CD4-positive, alpha-beta T cell (primary cell): Measurements from ENCODE around the gene SLC5A7. TPM values are rescaled to one million over a fixed set of nuclear protein-coding genes. Genes with fewer than 3 reads are reported as not detected.

Experiments used
- ATAC-seq: fragments of 200-7000 bp; cut with Tn5 transposase; one replicate; pipeline ENCODE4 v1.10.0; 2022; ENCODE audit warnings: mild to moderate bottlenecking; ENCODE audit not compliant: poor library complexity
- CTCF ChIA-PET: fragments of 350-600 bp; sonication (Branson Sonifier 250); formaldehyde crosslinking; loops from one replicate; lab custom pipeline; 2021; ENCODE audit warnings: antibody characterized with exemption, inconsistent platforms; lab: Charles Lee
- POLR2A ChIA-PET: fragments of 350-600 bp; sonication (Branson Sonifier 250); formaldehyde crosslinking; loops from one replicate; lab custom pipeline; 2021; ENCODE audit warnings: antibody characterized with exemption, inconsistent platforms; lab: Charles Lee
- DNase-seq, 14 experiments: peaks; one replicate each; pipeline ENCODE4 v3.0.0-alpha.2; 2013 to 2020; ENCODE audit warnings: mixed read lengths in 2 of 14
- H3K27ac ChIP-seq, 2 donors: one replicate each; pipeline versions ENCODE4 v1.5.1 to v1.7.0; 2013; ENCODE audit warnings: low read length in 2 of 2, low read depth in 1 of 2, mild to moderate bottlenecking in 1 of 2
- H3K27me3 ChIP-seq, 2 experiments: 1 replicate in 1 of 2; 2 replicates in 1 of 2; pipeline versions ENCODE4 v1.6.1 to v1.7.0; 2013; ENCODE audit warnings: low read length in 2 of 2, control low read depth in 1 of 2, mild to moderate bottlenecking in 1 of 2, moderate library complexity in 1 of 2; ENCODE audit not compliant: insufficient read depth in 2 of 2, control insufficient read depth in 1 of 2
- H3K36me3 ChIP-seq: one replicate; pipeline ENCODE4 v1.6.1; 2013; ENCODE audit warnings: low read length, control low read depth; ENCODE audit not compliant: insufficient read depth
- H3K4me1 ChIP-seq: one replicate; pipeline ENCODE4 v1.6.1; 2013; ENCODE audit warnings: low read length, control low read depth; ENCODE audit not compliant: insufficient read depth
- H3K4me3 ChIP-seq: one replicate; pipeline ENCODE4 v1.5.1; 2013; ENCODE audit warnings: mild to moderate bottlenecking, low read length, moderate library complexity
- H3K9me3 ChIP-seq, 2 experiments: 1 replicate in 1 of 2; 2 replicates in 1 of 2; pipeline versions ENCODE4 v1.6.1 to v1.7.0; 2013; ENCODE audit warnings: low read length in 2 of 2, mild to moderate bottlenecking in 2 of 2, control low read depth in 1 of 2, moderate library complexity in 1 of 2; ENCODE audit not compliant: control insufficient read depth in 1 of 2, insufficient read depth in 1 of 2
- H3K27ac Mint-ChIP-seq: one replicate; pipeline ENCODE4 v1.8.0; 2020; ENCODE audit warnings: mixed read lengths
- H3K27me3 Mint-ChIP-seq: one replicate; pipeline ENCODE4 v1.8.0; 2021; ENCODE audit warnings: mixed read lengths
- H3K36me3 Mint-ChIP-seq: one replicate; pipeline ENCODE4 v1.8.0; 2021; ENCODE audit warnings: low read depth, mixed read lengths
- H3K4me1 Mint-ChIP-seq: one replicate; pipeline ENCODE4 v1.8.0; 2021; ENCODE audit warnings: low read depth, mixed read lengths
- H3K4me3 Mint-ChIP-seq: one replicate; pipeline ENCODE4 v1.8.0; 2020; ENCODE audit warnings: mild to moderate bottlenecking, mixed read lengths
- H3K9me3 Mint-ChIP-seq: one replicate; pipeline ENCODE4 v1.8.0; 2020; ENCODE audit warnings: mixed read lengths
- CTCF ChIP-seq: fragments of 200-600 bp; IDR thresholded peaks from one replicate; pipeline ENCODE4 v1.8.0; 2022; ENCODE audit warnings: antibody characterized with exemption, mild to moderate bottlenecking
- intact Hi-C, 2 experiments: fragments of 100-400 bp; cut with DNase I in 1 of 2; cut with micrococcal nuclease in 1 of 2; formaldehyde crosslinking; loops; one replicate each; pipeline versions ENCODE4 v1.15.1 to v1.9.0; 2023 to 2025; cut with DNase I, micrococcal nuclease
- total RNA-seq, 174 experiments: library from RNA in 2 of 174; stranded (reverse) in 2 of 174; gene quantifications; one replicate each; pipeline ENCODE4 v1.2.3 and lab custom pipeline; 2021 to 2026

Gene SLC5A7
- total RNA-seq, 2 experiments from 2014 or later = not detected

GRCh38 chr2:108023776-108024175, 37.5 kb downstream of the SLC5A7 start:
- Mint-ChIP-seq H3K27me3 (no peaks in the 10 kb centered on the region), H3K9me3 (no peaks in the 10 kb centered on the region), H3K27ac (no peak overlapping the region), H3K4me3 (no peak overlapping the region), H3K36me3 (no peaks in the 10 kb centered on the region), H3K4me1 (no peaks in the 10 kb centered on the region)
- no peaks in the 10 kb centered on the region for H3K9me3 ChIP-seq
- H3K4me1 ChIP-seq = no peaks in the 10 kb centered on the region
- TF ChIP-seq CTCF = no peak
- H3K36me3 ChIP-seq = no peaks in the 10 kb centered on the region
- POLR2A ChIA-PET = no interaction called here
- intact Hi-C loops = no loop called here
- CTCF ChIA-PET = no interaction called here
- H3K27ac ChIP-seq = no peak overlapping the region
- no peak for ATAC-seq
- no peak overlapping the region for H3K4me3 ChIP-seq
- no peak for DNase-seq
- no peaks in the 10 kb centered on the region for H3K27me3 ChIP-seq

- TF ChIP-seq CTCF = no peak
- H3K27me3 ChIP-seq = no peaks in the 10 kb centered on the region
- Mint-ChIP-seq H3K4me3 (no peak overlapping the region), H3K36me3 (no peaks in the 10 kb centered on the region), H3K27me3 (no peaks in the 10 kb centered on the region), H3K9me3 (no peaks in the 10 kb centered on the region), H3K4me1 (no peaks in the 10 kb centered on the region), H3K27ac (no peak overlapping the region)
- ATAC-seq (no peak), DNase-seq (no peak)
- H3K4me1 ChIP-seq = no peaks in the 10 kb centered on the region
- no peak overlapping the region for H3K27ac ChIP-seq
- ChIA-PET POLR2A (no interaction called here), CTCF (no interaction called here)
- H3K36me3 ChIP-seq = no peaks in the 10 kb centered on the region
- H3K9me3 ChIP-seq = peaks cover 0 to 2% of the 10 kb centered on the region in 2 experiments
- no peak overlapping the region for H3K4me3 ChIP-seq
- intact Hi-C loops = no loop called here
Observed at GRCh38 chr2:108026092-108026794, 39.9 kb downstream of the SLC5A7 start.

- peaks cover 2% of the 10 kb centered on the region for H3K9me3 Mint-ChIP-seq
- DNase-seq = no peak
- H3K9me3 ChIP-seq = peaks cover 0 to 9% of the 10 kb centered on the region in 2 experiments
- no peak overlapping the region for H3K27ac Mint-ChIP-seq
- no peaks in the 10 kb centered on the region for H3K4me1 ChIP-seq
- no peak for ATAC-seq
- H3K4me3 Mint-ChIP-seq = no peak overlapping the region
- TF ChIP-seq CTCF = no peak
- ChIA-PET POLR2A (no interaction called here), CTCF (no interaction called here)
- no peak overlapping the region for H3K4me3 ChIP-seq
- H3K27me3 Mint-ChIP-seq = no peaks in the 10 kb centered on the region
- H3K36me3 ChIP-seq = no peaks in the 10 kb centered on the region
- no peaks in the 10 kb centered on the region for H3K4me1 Mint-ChIP-seq
- no peaks in the 10 kb centered on the region for H3K27me3 ChIP-seq
- no peaks in the 10 kb centered on the region for H3K36me3 Mint-ChIP-seq
- H3K27ac ChIP-seq = no peak overlapping the region
- intact Hi-C loops = no loop called here
Observed at GRCh38 chr2:108029496-108029895, 43.2 kb downstream of the SLC5A7 start.
